ENCODE measurements around the gene TCL1A. TPM values are rescaled to one million over a fixed set of nuclear protein-coding genes. Genes with fewer than 3 reads are reported as not detected.

TCL1A gene
- total RNA-seq, 4 donors from 2014 or later = not detected

DNA sequence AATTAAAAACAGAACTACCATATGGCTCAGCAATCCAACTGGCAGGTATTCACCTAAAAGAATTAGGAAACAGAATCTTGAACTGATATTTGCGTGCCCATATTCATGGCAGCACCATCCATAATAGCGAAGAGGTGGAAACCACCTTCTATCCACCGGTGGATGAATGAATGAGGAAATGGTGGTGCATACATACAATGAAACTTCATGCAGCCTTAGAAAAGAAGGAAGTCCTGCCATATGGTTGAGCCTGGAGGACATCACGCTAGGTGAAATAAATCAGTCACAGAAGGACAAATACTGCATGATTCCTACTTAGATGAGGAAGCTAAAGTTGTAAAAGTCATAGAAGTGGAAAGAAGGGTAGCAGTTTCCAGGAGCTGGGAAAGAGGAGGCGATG is 6.6 kb downstream of the TCL1A start:
- DNase-seq (ENCODE audit: low spot score) (no peak), ATAC-seq (ENCODE audit: low FRiP score) (no peak)
- TF ChIP-seq, protein P1, sequence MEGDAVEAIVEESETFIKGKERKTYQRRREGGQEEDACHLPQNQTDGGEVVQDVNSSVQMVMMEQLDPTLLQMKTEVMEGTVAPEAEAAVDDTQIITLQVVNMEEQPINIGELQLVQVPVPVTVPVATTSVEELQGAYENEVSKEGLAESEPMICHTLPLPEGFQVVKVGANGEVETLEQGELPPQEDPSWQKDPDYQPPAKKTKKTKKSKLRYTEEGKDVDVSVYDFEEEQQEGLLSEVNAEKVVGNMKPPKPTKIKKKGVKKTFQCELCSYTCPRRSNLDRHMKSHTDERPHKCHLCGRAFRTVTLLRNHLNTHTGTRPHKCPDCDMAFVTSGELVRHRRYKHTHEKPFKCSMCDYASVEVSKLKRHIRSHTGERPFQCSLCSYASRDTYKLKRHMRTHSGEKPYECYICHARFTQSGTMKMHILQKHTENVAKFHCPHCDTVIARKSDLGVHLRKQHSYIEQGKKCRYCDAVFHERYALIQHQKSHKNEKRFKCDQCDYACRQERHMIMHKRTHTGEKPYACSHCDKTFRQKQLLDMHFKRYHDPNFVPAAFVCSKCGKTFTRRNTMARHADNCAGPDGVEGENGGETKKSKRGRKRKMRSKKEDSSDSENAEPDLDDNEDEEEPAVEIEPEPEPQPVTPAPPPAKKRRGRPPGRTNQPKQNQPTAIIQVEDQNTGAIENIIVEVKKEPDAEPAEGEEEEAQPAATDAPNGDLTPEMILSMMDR (IDR thresholded peaks at IDR 0.05) = no peak

DNA sequence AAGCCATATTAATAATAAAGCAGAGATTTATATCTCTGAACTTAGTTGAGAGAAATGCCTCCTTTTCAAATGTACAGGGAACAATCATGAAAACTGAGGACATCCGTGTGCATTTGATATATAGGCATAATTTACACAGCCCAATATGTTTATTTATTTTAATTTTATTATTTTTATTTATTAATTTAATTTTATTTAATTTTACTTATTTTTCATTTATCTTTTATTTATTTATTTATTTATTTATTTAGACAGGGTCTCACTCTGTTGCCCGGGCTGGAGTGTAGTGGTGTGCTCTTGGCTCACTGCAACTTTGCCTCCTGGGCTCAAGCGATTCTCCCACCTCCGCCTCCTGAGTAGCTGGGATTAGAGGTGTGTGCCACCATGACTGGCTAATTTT is 8.4 kb downstream of the TCL1A start:
- DNase-seq (ENCODE audit: low spot score) (no peak), ATAC-seq (ENCODE audit: low FRiP score) (no peak)
- TF ChIP-seq, protein P1 (IDR thresholded peaks at IDR 0.05) = no peak

DNA sequence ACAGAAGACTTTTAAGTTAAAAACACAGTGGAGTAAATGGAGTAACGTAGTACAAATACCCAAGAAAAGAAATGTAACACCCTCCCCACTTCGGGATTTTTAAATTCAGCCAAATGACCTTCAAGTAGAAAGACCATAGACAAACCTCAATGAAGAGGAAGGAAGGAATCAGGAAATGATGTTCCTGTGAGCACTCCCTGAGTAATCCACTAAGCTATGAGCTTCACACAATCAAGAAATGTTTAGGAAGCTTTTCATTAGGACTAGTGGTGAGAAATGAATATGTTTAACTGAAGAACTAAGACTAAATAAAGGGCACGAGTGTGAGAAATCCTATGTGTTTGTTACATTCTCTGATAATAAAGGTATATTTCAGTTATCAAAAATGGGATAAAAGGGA is 10.1 kb downstream of the TCL1A start:
- TF ChIP-seq, protein P1 (IDR thresholded peaks at IDR 0.05) = no peak
- ATAC-seq (ENCODE audit: low FRiP score) (no peak), DNase-seq (ENCODE audit: low spot score) (no peak)

GRCh38 chr14:95703341-95703740 is 10.6 kb downstream of the TCL1A start:
- no peak for ATAC-seq (ENCODE audit: low FRiP score)
- DNase-seq (ENCODE audit: low spot score) = no peak
- TF ChIP-seq, protein P1 (IDR thresholded peaks at IDR 0.05) = no peak

DNA sequence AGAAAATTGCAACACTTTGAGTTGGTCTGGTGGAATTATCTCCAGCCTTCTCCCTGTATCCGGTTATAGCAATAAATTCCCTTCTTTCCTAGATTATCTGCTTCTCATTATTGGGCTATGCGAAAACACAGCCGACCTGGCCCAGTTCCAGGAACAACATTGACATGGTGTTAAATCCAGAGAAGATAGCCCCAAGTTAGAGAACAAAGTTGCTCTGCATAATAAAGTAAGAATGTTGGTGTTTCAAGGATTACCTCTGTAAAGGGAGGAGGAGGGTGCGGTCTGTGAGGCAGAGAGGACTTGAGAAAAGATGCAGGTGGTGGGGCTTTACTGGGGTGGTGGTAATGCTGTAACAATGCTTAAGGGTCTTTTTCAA is 12.1 kb downstream of the TCL1A start:
- TF ChIP-seq, protein P1 (IDR thresholded peaks at IDR 0.05) = no peak
- ATAC-seq (ENCODE audit: low FRiP score) (no peak), DNase-seq (ENCODE audit: low spot score) (no peak)

DNA sequence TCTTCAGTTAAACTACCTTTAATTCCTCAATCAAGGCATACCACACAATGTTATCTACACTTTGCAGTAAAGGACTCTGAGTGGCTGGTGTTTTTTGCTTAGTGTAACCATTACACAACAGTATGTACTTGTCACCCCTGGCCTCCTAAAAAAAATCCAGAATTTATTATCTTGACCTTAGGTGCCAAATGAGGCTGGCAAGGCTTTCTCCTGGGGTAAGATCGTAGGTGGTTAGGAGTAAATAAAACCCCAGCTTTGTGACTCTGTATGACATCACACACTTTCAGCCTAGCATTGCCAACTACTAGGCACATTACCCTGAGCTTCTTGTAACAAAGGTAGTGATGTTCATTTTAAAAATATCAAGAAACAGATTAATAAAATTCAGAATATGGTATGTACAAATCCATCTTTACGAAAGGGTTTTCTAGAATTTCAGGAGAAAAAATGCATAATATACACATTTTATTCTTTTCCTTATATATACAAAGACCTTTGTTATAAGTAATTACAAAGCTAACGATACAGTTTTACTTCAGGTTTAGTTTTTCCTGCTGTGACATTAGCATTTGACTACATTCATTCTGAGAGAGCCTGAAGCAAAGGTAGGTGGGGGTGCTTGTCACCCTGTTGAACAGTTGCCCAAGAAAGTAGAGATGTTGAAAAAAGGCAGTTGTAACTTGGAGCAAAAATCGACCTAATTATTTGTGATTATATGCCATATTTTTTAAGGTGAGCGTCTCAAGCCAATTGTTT is 13.5 kb downstream of the TCL1A start:
- DNase-seq (ENCODE audit: low spot score) (no peak), ATAC-seq (ENCODE audit: low FRiP score) (no peak)
- TF ChIP-seq, protein P1 (IDR thresholded peaks at IDR 0.05) = no peak

DNA sequence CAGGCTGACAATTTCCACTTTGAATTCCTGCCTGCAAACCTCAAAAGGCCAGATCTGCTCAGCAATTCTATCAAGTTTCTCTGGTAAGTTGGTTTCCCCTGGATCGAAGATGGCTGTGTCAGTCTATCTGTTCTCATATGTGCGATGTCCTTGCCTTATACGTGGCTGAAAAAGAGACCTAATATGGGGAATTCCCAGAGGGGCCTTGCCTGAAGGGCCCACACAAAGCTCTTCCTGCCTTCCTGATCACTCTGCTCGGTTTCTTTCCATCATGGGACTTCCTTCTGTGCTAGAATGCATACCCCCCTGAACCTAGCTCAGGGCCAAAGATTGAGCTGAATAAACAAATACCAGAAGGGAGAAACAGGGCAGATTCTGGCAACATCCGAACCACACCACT is 14.5 kb downstream of the TCL1A start:
- DNase-seq (ENCODE audit: low spot score) (no peak), ATAC-seq (ENCODE audit: low FRiP score) (no peak)
- TF ChIP-seq, protein P1 (IDR thresholded peaks at IDR 0.05) = no peak
